HG03354 (cell line): ENCODE data around the gene USP2.

Source experiments
- ATAC-seq: cut with Tn5 transposase; IDR thresholded peaks from one replicate; pipeline ENCODE4 v1.9.1; 2021; ENCODE audit warnings: mild to moderate bottlenecking; ENCODE audit not compliant: unreplicated experiment, poor library complexity, severe bottlenecking

The USP2 gene, protein sequence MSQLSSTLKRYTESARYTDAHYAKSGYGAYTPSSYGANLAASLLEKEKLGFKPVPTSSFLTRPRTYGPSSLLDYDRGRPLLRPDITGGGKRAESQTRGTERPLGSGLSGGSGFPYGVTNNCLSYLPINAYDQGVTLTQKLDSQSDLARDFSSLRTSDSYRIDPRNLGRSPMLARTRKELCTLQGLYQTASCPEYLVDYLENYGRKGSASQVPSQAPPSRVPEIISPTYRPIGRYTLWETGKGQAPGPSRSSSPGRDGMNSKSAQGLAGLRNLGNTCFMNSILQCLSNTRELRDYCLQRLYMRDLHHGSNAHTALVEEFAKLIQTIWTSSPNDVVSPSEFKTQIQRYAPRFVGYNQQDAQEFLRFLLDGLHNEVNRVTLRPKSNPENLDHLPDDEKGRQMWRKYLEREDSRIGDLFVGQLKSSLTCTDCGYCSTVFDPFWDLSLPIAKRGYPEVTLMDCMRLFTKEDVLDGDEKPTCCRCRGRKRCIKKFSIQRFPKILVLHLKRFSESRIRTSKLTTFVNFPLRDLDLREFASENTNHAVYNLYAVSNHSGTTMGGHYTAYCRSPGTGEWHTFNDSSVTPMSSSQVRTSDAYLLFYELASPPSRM

DNA sequence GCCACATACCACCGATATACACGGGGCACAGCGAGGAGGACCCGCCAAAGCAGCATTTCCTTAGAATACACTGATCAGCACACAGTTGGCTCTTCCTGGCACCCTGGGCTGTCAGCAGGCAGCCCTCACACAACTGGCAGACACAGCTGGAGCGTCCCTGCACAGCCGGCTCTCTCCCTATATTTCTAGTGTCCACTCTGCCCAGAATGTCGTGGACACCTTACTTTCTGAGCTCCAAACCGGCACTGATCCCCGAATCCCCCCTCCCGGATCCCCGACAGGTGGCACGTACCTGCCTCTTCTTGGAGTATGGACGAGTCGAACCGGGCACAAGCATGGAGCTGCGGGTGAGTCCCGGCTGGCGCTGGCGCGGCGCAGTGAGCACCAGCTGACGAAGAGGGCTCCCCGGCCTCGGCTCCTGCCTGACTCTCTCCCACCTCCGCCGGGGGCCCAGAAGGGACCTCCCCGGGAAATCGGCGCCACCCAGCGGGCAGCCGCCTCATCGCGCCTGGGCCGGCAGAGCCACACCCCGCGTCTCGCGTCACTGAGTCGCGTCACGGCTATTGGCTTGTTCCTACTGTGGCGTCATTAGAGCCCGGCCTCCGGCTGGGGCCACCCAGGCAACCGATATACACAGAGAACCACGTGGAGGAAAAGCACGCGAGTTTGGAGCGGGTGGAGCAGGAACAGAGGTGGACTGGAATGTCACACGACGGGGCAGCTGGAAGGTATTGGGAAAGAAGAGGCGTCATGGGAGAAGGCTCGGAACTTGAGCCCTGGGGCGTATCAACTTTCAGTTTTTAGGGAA is at the start of gene USP2:
Gene USP2, minus strand, starts transcription at position 510 of the 808 bp plus-strand sequence. CDS start 8,210 bp downstream, outside the sequence.
- ATAC-seq = peak; percentile 99

DNA sequence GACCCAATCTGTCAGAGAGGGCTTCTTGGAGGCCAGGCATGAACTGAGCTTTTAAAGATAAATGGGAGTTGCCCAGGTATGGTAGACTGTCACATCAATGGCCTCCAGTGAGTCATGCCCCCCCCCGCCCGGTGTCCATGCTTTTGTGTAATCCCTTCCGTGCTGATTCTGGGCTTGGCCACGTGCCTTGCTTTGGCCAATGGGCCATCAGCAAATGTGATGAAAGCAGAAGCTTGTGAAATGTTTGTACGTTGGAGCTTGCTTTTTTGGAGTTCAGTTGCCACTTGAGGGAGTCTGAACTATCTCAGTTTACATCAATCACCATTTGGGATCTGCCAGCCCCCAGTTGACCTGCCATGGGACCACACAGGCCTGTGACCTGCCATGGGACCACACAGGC is 45.8 kb upstream of the USP2 start:
- no peak for ATAC-seq

DNA sequence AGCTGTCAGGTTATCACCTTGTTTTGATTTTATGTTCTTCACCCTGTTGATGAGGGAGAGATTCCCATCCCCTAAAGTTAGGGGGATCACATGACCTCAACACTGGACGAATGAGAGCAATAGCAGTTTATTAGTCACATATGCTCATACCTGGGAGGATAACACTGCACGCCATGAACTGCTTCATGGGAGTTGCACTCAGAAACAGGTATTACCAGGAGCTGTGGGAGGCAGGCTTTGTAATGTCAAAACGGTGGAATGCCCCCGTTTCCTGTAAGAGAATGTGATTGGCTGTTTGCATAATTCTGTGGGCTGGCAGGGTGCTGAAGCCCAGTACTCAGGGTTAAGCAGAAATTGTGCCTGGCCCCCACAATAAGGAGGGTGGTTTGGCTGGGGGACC is 44.7 kb upstream of the USP2 start:
- ATAC-seq = no peak

DNA sequence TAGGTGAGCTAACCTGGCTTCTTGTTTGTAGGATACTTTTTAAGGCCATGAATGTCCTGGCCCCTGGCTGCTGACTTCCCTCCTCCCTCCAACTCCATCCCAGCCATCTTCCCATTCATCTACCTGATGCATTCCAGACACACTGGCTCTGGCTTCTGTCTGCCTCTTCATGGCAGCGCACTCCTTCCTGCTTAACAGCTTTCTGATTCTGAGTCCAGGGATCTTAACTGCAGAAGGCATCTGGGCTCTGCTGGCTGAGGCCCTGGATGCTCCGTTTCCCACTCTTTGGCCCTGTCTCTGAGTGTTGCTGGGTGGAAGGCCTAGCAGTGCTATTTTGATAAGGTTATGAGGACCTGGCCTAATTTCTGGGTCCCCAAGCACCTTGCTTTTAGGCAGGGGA is 43.3 kb upstream of the USP2 start:
- ATAC-seq = no peak

DNA sequence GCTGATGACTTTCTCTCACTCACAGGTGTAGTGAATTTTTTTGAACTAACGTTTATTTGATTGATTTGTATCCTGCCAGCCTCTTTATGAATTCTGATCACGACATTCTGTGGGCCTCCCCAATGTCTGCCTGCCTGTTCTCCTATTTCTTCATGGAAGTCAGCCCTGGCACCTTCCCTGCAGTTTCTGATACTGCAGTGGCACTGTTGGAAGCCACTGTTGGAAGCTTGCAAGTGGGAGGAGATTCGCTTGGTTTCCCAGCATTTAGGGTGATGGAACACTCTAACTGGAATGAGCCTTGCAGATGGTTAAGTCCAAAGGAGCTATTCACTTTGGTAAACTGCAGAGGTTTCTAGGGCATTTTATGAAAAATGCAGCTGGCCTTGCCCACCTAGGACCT is 42.8 kb upstream of the USP2 start:
- ATAC-seq = no peak

DNA sequence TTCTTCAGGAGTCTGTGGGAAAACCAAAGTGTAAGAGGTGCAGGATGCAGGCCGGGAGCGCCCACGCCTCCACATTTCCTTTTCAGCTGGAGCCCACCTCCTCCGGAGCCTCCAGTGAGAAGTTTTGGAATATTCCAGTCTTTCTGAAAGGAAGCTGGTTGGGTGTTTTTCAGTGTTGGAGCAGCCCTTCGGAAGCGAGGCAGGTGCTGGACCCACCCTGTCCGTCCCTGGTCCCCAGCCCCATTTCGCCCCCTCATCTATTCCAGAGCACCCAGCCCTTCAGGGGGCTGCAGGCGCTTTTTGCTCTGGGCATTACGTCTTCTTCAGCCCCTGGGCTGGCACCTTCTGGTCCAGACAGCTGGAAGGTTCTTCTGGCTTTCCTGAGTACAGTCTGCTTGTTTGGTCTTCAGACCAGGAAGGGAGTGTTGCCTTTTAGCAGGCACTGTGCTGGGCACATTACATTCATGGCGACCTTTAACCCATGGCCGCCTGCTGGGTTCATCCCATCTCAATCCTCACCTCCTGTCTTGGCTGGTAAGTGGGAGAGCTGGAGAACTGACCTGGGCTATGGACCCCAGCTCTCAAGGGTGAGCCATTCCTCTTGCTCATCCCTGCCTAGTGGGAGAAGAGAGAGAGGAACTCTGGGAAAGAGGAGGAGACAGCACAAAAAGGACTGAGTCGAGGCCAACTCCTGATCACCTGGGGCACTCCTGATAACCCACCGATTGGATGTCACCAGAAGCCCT is 42.2 kb upstream of the USP2 start:
- ATAC-seq = no peak

DNA sequence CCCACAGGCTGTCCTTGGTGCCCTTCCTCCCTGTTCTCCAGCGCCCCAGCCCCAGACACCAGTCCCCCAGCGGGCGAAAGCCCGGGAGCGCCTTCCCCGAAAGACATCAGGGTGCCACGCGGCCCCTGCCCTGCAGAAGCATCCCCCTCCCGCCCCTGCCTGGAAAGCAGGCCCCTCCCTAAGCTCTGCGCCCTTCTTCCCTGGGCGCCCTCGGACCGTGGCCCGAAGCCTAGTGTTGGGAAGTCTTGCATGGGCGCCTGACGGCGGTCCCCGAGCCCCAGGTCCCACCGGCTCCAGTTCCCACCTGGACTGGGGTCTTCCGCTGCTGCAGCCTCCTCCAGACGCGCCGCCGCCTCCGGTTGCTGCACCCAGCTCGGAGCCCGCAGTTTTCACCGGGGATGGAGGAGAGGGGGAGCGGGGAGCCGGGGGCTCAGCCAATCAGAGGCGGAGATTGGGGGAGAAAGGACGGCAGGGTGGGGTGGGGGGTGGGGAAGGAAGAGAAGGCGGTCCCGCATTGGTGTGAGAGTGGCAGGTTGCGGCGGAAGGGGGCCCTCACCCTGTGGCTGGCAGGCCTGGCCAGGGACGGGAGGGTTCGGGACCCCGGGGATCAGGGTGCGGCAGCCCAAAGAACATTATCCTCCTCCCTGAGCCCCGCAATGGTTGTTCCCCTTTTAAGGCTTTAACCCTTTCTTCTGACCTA is 41.5 kb upstream of the USP2 start, which contains the start of gene THY1:
Gene THY1, minus strand, starts transcription at position 364 of the 700 bp plus-strand sequence. CDS start 2,267 bp downstream, outside the sequence.
- ATAC-seq = no peak

DNA sequence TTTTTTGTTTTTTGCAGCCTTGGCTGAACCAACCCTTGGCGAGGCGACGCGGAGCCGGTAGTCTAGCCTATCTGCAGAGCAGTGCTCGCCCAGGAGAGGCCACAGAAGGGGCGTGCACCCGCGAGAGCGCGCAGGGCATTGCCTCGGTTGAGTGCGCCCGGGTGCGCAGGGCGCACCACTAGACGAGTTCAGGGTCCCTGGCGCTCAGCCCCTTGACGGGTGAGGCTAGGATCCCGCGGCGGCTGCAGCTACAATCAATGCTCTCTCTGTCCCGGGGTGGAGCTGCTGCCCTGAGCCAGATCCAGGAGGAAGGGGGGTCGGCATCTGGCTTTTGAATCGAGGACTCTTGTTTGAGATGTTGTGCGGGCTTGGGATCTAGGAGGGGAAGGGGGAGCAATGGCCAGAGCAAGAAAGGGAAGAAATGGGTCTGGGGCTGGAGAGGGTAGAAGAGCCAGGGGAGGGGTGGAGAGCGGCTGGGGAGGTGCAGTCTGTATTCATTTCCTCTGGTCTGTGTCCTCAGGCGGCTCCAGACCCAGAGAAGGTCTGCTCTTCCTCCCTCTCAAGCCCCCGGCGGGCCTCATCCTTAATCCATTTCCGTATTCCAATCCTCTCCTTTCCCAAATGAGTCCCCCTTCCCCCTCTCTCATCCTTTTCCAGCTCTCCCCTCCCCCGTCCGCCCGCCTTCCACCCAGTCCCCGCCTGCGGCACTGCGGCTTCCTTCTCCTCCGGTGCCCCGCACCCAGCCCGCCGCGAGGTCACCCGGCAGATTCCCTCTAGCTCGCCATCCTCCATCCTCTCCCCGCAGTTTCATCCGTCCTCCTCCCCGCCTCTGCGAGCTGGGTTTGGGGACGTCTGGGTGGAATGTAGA is 40.7 kb upstream of the USP2 start:
- ATAC-seq = no peak

DNA sequence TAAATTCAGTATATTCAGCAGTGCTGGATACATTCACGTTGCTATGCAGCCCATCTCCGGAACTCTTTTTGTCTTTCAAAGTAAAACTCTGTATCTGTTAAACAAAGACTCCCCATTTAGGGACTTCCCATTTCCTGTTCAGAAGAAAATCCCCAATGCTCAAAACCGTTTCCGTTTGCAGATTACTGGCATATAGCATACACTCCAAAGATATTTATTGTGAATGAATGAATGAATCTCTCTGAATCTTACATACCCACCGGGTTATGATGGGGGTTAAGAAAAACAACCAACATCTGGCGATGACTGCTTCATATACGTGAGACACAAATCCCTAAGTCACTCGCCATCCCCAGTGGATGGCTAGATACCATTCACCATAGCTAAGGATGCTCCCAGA is 39.9 kb upstream of the USP2 start:
- no peak for ATAC-seq

DNA sequence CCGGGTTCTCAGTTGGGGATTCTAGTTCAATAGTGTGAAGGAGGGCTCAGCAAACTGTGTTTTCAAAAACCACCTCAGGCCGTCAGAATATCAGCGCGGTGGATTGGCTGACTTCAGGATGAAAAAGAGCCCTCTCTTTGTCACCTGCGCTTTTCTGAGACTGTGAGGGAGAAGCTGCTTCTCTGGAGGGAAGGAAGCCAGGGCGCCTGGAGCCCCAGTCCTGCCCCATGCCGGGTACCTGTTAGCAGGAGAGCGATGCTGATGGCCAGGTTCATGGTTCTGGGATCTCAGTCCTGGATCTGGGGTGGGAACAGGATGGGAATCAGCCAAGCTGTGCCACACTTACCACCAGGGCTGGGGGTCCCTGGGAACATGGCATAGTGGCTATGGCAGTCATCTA is 39.1 kb upstream of the USP2 start:
- ATAC-seq = no peak

DNA sequence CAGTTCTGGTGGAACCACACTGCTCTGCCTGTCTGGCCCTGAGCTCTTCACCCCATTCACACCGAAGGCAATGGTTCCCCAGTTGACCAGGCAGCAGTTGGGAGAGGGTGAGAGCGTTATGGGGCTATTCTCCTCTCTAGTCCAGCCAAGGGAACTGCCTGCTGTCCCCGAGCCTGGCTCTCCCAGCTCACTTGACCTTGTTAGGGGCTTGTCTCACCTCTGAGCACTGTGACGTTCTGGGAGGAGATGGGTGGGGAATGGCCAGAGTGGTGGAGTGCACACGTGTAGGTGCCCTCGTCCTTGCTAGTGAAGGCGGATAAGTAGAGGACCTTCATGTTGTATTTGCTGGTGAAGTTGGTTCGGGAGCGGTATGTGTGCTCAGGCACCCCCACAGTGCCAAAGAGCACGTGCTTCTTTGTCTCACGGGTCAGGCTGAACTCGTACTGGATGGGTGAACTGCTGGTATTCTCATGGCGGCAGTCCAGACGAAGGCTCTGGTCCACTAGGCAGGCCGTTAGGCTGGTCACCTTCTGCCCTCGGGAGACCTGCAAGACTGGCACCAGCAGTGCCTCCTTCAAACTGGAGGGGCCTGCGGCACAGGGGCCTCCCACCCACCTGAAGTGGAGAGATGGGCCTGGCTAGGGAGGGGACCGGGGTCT is 38.5 kb upstream of the USP2 start:
- no peak for ATAC-seq

DNA sequence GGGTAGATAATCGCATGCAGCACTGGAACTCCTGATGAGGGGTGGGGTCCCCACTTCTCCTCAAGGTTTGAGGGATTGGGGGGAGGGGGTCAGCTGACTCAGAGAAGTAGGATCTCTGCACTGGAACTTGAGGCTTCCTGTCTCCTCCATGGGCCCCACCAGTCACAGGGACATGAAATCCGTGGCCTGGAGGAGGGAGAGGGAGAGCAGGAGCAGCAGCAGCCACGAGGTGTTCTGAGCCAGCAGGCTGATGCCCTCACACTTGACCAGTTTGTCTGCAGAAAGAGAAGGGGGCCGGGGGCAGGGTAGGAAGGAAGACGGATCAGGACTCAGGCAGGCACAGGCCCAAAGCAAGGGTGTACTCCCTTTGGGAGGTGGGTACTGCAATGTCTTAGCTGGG is 37.8 kb upstream of the USP2 start:
- ATAC-seq = no peak

DNA sequence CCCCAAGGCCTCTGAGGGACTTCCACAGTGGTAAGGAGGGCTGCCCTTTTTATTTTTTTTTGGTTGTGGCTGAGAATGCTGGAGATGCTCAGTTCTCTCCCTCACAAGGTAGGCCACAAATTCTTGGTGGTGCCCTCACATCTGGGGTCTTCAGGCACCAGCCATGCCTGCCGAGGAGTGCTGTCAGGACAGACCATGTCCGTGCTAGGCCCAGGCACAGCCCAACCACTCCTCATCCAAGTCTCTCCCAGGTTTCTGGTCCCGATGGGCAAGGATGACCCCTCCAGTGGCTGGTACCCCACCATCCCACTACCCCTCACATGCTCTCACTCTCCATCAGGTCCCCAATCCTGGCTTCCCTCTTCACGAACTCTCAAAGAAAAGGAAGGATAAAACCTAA is 37.3 kb upstream of the USP2 start:
- ATAC-seq = no peak

DNA sequence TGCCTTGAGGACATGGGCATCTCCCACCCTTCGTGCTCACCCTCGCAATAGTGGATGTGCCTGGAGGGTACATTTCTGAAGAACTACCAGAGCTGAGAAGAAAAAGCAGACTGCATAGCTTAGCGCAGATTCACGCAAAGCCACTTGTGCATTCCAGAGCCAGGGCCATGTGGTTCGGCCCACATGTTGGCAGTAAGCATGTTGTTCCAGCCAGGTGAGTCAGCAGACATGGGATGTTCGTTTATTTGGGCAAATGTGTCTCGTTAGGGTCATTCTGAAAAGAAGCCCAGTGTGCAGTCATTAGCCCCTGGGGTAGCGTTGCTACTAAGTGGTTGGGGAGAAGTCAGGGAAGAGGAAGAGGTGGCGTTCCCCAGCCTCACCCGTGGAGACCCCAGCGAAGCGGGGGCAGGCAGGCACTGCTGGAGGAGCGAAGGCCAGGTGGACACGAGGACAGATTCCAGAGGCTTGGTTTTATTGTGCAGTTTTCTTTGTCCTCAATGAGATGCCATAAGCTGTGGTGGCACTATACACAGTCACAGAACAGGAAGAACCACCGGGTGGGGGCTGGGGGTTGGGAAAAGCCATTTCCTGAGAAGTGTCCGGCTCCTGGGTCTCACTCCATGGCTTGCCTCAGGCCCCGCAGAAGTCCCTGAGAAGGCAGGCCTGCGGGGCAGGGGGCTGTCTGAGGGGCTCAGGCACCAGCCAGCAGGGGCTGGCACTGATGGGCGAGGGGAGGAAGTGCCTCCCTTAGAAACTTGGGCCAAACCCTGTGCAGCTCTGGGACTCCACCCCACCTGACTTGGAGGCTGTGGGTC is 36.4 kb upstream of the USP2 start:
- ATAC-seq = no peak

DNA sequence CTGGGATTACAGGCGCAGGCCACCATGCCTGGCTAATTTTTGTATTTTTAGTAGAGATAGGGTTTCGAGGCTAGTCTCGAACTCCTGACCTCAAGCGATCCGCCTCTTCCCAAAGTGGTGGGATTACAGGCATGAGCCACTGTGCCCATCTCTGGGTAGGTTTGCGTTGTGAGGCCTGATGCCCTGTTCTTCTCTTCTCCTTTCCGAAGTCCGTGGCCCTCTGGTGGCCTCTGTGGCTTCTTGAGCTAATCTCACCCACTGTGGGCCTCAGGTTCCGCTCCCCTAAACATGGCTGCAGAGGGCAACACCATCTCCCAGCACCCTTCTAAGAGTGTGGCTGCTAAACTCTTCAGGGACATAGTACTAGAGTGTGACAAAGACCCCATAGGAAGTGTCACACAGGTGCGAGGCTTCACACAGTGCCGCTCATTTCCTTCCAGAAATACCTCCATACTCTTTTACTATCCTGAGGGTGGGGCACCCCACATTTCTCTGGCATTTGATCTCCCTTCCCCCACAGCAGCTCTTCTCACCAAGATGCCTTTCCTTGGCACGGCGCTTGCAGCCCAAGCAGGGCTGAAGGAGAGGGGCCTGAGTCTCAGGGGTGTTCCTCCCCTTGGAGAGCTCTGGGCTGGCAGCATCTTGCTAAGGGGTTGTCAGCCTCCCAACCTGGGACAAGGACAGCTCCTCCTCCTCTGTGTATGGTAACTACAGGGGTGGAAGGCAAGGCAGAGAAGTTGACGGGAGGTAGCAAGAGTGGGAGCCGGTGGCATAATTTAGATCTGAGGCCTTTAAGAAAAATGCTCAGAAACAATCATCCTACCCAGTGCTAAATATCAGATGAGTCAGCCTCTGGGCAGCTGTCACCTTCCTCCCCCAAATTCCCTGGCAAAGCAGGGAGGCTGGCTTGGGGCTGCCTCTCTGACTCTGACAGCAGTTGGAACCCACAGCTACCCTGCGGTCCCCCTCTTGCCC is 35.4 kb upstream of the USP2 start:
- no peak for ATAC-seq

DNA sequence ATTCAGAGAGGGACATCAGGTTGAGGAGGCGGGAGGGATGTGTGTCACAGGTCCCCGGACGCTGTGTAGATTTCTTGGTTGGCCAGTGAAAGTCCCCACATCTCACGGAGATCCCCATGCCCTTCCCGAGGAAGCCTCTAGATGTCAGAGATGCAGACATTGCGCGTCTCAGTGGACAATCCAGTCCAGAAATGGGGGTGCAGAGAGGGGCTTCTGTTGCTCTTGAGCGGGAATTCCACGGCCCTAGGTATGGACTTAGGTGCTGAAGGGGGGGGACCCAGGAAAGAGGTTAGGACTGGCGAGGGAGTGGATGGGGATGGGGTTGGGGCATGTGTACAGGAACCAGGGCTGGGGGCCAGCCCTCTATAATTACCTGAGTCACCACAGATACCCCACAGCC is 34.5 kb upstream of the USP2 start:
- no peak for ATAC-seq
